Spleen (tissue), 7 donors: Measurements from ENCODE around the gene ARID5B.

Experiments used
- CTCF ChIP-seq, 11 experiments: fragments of 200-600 bp in 7 of 11; fragments of 450-650 bp in 4 of 11; sonication (generic) in 4 of 11; IDR thresholded peaks in 8 of 11; conservative IDR thresholded peaks in 3 of 11; 1 replicate in 7 of 11; 2 replicates in 4 of 11; pipeline versions ENCODE4 v1.4.0 to v1.8.0; 2016 to 2021; ENCODE audit warnings: antibody characterized with exemption in 11 of 11, inconsistent platforms in 4 of 11, mild to moderate bottlenecking in 1 of 11
- POLR2A ChIP-seq, 3 donors: fragments of 450-650 bp; IDR thresholded peaks; one replicate each; pipeline ENCODE4 v1.5.1; 2017; ENCODE audit warnings: antibody characterized with exemption in 3 of 3, mild to moderate bottlenecking in 1 of 3
- POLR2AphosphoS5 ChIP-seq, 3 donors: sonication (generic); formaldehyde crosslinking; IDR thresholded peaks; one replicate each; pipeline ENCODE4 v1.5.1; 2017; ENCODE audit warnings: antibody characterized with exemption in 3 of 3
- donor health status: DM: no; HTN: no; CAD: no; lungs with moderate emphysema.
- donor health status: DM: no; HTN: no; CAD: no.
- donor health status: DM: no; HTN: no; CAD: no.

GRCh38 chr10:62113680-62114079 is 212.2 kb downstream of the ARID5B start:
- TF ChIP-seq CTCF (IDR thresholded peaks at IDR 0.05 in 8 of 11, conservative IDR thresholded peaks at IDR 0.05 in 3 of 11) = no peak
- TF ChIP-seq POLR2A (IDR thresholded peaks at IDR 0.05) = no peak
- TF ChIP-seq POLR2AphosphoS5 (IDR thresholded peaks at IDR 0.05) = no peak
